NCI-H2196 treated with DMSO at 0.1 percent for 48 hours (cell line): ENCODE data around the gene RRAS2.

Experiments
- DNase-seq: peaks from one replicate; lab custom pipeline; 2025; ENCODE audit not compliant: unreplicated experiment; lab: John Stamatoyannopoulos, UW

RRAS2 gene

GRCh38 chr11:14230407-14230806, 128.6 kb downstream of the RRAS2 start:
- no peak for DNase-seq

DNA sequence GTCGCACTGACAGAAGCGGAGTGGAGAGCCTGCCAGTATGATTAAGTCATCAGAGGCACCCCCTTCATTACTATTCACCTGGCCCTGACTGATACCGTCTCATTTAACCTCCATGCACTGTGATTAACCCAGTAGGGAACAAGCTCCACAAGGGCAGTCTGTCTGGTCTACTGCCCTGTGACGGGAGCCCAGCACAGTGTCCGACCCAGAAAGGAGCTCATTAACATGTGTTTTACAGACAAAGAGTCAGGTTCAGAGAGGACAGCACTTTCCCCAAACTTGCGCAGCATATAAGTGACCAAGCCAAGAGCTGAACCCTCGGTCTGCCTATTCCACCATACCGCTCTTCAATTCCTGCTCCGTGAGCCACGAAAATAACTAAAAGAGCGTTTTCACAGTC, 129.5 kb downstream of the RRAS2 start:
- DNase-seq = no peak

DNA sequence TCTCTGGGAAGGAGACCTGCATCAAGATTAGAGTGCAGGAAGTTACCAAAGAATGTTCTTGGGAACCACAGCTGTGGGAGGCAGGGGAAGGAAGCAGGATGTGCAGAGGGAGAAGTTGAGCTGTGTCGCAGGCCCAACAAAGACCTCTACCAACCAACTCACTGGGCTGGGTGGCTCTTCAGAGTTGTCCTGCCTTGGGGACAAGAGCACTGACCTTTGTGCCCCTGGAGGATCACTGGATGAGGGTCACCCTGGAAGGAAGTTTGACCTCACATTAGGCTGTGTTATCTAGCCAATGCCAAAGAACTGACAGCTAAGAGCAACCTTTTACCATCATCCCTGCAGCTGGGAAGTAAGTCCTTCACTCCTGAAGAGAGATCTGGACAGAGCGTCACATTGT, 130.6 kb downstream of the RRAS2 start:
- DNase-seq = no peak
